DMS53 treated with DMSO at 0.1 percent for 48 hours (cell line): ENCODE measurements around the gene OTUB2.

ENCODE experiments used
- DNase-seq: peaks from one replicate; lab custom pipeline; 2025; ENCODE audit not compliant: unreplicated experiment; lab: John Stamatoyannopoulos, UW

OTUB2 gene

GRCh38 chr14:94026173-94026888 lies at the start of gene OTUB2:
Gene OTUB2 (plus strand): TSS chr14:94026340. CDS start chr14:94026538, 198 bp downstream.
- DNase-seq, result peak; percentile 85

- no peak for DNase-seq
Observed at GRCh38 chr14:93976477-93977057, 49.6 kb upstream of the OTUB2 start, which contains the start of gene ASB2. Gene ASB2 (minus strand): TSS chr14:93976570. CDS start chr14:93964539, 12,031 bp downstream.

DNA sequence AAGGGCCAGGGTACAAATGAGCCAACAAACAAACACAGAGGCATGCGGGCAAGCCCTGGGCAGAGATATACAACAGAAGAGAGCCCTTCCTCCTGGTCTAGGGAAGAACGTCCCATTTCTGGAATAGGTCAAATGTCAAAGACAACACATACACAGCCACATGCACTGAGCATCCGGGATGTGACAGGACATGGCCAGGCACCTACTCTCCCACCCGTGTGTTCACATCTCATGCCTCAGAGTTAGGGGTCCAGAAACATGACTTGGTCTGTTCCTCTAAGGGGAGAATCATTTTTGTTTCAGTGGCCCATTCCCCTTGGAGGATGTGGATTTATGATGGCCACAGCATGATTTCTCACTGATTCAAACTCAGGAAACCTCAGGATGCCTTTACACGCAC lies 49.0 kb upstream of the OTUB2 start:
- DNase-seq, result no peak

DNA sequence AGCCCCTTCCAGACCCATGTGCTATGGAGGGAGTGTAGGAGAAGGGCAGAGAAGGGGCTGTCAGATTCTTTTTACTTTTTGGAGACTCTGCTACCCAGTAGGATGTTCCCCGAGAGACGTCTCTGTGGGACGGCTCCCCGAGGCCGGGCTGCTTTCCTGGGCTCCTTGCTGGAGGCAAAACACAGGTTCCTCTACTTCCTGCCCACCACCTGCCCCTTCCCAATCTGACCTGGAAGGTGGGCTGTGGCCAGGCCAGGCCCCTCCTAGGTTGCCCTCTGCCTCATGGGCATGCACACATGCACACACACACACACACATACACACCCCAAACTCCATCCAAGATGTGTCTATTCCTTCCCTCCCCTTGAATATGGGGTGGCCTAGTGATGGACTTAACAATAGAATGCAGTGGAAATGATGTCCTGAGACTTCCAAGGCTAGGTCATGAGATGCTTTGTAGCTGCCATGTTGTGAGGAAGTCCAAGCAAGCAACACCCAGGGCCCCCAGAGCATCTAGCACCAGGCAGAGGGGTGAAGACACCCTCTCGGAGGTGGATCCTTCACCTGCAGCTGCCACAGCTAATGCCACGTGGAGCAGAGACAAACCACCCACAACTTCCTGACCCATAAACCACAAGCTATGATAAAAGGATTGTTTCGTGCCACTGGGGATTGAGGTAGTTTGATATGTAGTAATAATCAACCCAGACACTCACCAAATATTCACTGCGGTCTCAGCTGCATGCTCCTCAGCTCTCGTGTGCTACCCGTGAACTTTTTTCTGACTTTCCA lies 48.2 kb upstream of the OTUB2 start:
- no peak for DNase-seq

DNA sequence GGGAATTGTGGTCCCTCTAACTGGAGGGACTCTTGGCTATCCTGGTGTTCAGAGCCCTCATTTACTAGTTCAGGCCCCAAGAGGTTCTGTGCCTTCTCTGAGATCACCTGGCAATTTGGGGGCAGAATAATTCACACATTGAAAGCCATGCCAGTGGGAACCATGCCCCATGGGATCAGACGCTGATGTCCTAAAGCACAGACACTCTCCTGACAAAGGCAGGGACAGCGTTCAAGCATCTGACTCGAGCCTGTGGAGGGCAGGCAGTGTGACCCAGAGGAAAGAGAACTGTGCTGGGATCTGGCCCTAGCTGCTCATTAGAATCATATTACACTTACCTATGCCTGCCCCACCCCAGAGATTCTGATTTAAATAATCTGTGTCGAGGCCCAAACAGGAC lies 47.4 kb upstream of the OTUB2 start:
- DNase-seq, result no peak

DNA sequence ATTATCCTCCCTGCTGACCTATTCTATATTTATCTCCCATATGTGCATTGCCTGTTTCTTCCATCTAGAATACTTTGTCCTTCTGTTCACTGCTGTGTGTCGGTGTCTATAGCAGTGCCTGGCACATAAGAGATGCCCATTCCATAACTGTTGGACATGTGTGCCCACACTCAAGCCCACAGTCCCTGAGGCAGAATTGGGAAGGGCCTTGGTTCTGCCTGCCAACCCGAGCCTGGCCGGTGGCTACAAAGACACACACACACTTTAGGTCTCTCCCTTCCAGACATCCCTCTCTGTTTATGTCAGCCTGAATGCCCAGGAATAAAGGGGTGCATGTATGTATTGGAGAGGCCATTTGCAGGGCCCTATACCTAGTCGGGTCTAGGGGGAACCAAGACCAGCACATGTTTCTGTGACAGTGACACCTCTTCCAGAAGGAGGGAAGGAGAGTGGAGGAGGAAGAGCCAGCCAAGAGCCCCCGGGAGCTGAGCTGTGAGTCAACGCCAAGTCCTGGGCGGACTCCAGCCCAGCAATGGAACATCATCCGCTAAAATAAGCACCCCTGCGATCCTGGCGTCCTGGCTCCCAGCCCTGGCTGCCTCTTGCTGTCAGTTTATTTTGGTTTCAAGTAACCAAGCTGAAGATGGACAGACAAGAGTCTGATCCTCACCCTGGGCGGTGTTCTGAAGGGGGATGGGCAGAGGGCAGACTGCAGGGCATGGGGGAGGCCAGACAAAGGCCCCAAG lies 45.5 kb upstream of the OTUB2 start:
- no peak for DNase-seq

DNA sequence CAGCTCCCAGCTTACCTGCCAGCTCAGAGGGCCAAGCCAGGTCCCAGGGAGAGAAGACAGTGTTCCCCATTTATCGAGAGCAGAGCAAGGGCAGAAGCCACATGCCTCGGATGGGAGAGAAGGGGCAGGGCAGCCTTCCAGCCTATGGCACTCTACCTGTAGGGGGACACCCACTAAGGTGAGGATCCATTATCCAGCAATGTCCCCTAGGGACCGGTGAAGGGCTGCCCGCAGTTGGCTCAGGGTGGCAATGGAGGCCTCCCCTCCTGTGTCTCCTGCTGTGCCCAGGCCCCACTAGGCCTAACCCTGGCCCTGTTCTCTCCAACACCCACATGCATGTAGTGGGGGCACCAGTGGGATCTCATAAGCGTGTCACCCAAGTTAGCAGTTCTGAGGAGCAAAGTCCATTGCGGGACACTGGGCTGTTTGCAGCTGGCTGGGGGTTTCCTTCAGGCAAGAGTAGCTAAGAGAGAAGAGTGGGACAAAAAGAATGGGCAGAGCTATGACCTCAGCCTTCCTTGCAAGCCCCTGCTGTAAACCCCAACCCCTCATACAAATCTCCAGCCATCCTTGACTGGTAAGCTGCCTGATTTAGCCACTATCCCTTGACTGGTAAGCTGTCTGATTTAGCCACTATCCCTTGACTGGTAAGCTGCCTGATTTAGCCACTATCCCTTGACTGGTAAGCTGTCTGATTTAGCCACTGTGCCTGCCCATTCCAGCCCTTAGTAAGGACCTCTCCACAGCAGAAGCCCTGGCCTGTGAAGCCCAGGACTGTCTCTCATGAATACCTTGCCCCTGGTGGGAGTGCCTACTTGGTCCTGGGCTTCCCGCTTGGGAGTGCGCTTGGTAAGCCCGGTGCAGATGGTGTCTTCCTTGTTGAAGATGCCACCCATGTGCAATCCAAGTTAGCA lies 44.6 kb upstream of the OTUB2 start:
- no peak for DNase-seq

DNA sequence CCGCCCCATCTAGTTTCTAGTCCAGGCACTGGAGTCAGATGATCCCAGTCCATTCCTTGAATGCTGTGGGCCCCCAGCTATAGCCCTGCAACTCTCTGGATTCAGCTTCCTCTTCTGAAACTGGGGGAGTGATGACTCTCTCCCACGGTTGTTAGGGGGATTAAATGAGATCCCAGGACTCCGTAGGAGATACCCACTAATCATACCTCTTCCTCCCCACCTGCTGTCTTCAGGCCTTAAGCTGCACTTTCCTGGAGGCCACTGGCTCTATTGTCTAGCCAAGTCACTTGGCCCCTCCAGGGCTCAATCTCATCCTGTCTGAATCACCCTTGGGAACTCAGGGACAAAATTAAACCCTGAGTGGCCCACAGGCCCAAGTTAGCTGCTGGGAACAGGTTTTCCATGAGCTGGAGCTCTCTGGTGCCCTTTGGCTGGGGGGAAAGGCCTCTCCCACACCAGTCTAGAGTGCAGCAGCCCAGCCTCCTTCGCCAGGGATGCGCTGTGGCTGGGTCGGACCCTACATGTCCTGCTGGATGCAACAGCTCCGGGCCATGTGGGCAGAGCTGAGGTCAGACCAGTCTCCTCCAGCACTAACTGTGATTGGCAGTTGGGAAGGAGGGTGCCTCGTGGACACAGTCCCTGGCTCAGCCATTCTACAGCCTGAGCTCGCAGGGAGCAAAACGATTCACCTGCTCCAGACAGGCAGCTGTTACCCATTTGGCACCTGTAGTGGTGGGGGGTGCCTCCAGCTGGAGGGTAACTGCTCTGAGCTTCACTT lies 43.7 kb upstream of the OTUB2 start:
- no peak for DNase-seq

DNA sequence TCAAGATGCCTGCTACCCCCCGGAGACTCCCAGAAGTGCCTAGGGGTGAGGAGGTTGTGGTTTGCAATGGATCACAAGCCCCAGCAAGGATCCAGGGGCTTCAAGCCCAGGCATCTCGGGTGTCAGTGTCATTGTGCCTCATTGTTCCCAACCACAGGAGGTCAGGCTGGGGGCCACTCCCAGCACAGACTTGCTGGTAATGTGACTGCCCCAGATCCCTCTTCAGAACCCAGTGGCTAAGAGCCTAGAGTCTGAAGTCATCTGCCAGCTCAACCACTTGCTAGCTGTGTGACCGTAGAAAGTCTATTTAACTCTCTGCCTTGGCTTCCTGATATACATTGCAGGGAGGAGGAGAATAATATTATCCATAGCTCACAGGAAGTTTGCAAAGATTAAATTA lies 42.1 kb upstream of the OTUB2 start:
- no peak for DNase-seq

GRCh38 chr14:93984987-93985410 lies 41.1 kb upstream of the OTUB2 start:
- DNase-seq, result no peak

GRCh38 chr14:93986955-93987354 lies 39.2 kb upstream of the OTUB2 start:
- no peak for DNase-seq

GRCh38 chr14:93987376-93987775 lies 38.8 kb upstream of the OTUB2 start:
- no peak for DNase-seq

GRCh38 chr14:93987815-93988476 lies 38.2 kb upstream of the OTUB2 start:
- DNase-seq, result no peak

DNA sequence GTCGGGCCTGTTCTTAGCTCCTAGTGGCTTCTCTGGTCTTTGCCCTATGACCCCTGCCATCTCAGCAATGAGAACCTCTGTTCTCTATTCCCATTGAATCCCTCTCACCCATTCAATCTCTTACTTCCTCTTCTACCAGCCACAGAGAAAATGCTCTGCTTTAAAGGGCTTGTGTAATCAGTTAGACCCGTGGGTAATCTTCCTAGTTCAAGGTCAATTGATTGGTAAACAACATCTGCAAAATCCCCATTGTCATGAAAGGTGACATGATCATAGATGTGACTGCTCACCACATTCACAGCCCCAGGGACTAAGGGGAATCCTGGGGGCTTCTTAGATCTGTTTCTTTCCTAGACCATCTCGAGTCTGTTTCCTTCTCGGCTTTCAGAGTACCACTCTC lies 36.2 kb upstream of the OTUB2 start:
- DNase-seq, result no peak

- DNase-seq, result no peak
Observed at GRCh38 chr14:93991212-93991611, 34.9 kb upstream of the OTUB2 start.

DNA sequence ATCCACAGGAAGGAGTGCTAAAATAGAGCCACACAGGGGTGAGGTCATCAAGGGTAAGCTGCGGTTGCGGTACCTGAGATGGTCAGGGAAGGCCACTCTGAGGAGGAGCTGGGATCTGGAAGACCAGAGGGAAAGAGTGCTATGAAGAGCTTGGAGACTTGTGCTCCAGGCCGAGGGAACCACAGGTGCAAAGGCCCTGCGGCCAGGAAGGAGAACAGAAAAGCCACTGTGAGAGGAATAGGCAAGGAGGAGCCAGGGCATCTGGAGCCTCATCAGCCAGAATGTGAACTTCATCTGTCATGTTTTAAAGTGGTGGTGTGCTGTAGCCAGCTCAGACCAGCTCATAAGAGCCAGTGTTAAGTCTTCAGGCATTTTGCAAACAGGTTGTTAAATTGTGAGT lies 34.5 kb upstream of the OTUB2 start:
- no peak for DNase-seq

GRCh38 chr14:93993382-93993781 lies 32.8 kb upstream of the OTUB2 start:
- DNase-seq, result no peak

DNA sequence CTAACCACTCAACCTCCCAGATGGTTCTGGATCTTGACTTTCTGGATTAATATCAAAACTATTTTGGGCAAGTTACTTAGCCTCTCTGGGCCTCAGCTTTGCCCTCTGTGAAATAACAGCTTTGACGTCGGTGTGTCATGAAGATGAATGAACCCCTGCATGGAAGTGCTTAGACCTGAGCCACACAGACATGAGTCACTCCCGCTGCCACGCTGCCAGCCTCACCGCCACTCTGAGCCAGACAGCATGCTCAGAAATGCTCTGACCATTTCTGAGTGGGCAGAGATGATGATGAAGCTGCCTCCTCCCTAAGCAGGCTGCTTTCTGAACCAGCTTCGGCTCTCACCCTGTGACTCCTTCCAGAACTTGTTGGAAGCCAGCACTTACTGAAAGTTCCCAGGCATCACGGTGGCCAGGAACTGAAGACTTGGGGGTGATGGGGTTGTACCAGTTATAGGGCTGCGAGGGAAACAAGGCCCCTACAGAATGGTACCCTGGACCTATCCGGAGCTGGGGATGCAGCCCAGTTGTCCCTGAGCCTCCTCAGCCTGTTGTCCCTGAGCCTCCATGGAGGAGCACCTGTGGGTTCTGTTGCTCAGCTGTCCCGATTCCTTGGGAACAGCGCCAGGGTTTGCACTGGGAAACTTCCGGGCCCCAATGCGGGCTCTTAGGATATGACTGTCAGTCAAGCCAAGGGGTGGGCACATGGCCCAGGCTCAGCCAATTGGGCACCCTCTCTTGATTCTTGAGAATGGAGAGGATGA lies 31.0 kb upstream of the OTUB2 start:
- DNase-seq, result no peak
